Tibial nerve (tissue), 4 donors: ENCODE measurements around the gene RIN2. TPM values are rescaled to one million over a fixed set of nuclear protein-coding genes. Genes with fewer than 3 reads are reported as not detected.

Experiments
- DNase-seq, 2 donors: peaks; one replicate each; pipeline ENCODE4 v3.0.0-alpha.2; 2019; ENCODE audit warnings: low spot score in 2 of 2
- H3K27ac ChIP-seq, 4 donors: fragments of 200-600 bp; sonication (generic) in 3 of 4; one replicate each; pipeline ENCODE4 v1.5.1; 2017 to 2019; ENCODE audit warnings: mild to moderate bottlenecking in 1 of 4
- H3K27me3 ChIP-seq, 2 donors: fragments of 200-600 bp; sonication (generic) in 1 of 2; one replicate each; pipeline versions ENCODE4 v1.5.1 to v1.6.0; 2017 to 2019
- H3K36me3 ChIP-seq, 3 donors: fragments of 200-600 bp; sonication (generic); one replicate each; pipeline ENCODE4 v1.5.1; 2018 to 2019
- H3K4me1 ChIP-seq, 4 donors: fragments of 200-600 bp; sonication (generic) in 3 of 4; one replicate each; pipeline ENCODE4 v1.5.1; 2017 to 2019
- H3K4me3 ChIP-seq, 4 donors: fragments of 200-600 bp; sonication (generic) in 3 of 4; one replicate each; pipeline ENCODE4 v1.5.1; 2017 to 2019; ENCODE audit warnings: mild to moderate bottlenecking in 1 of 4, moderate library complexity in 1 of 4
- H3K9me3 ChIP-seq, 4 donors: fragments of 200-600 bp; sonication (generic) in 3 of 4; one replicate each; pipeline ENCODE4 v1.5.1; 2017 to 2019
- CTCF ChIP-seq, 5 experiments: fragments of 200-600 bp in 3 of 5; fragments of 450-650 bp in 2 of 5; sonication (generic) in 3 of 5; IDR thresholded peaks; one replicate each; pipeline ENCODE4 v1.5.1; 2016 to 2019; ENCODE audit warnings: antibody characterized with exemption in 5 of 5, mild to moderate bottlenecking in 3 of 5, moderate library complexity in 2 of 5
- EP300 ChIP-seq, 2 donors: sonication (generic); formaldehyde crosslinking; IDR thresholded peaks; one replicate each; pipeline ENCODE4 v1.6.1; 2017; ENCODE audit warnings: antibody characterized with exemption in 2 of 2, mild to moderate bottlenecking in 1 of 2
- POLR2A ChIP-seq, 2 donors: fragments of 450-650 bp; IDR thresholded peaks; one replicate each; pipeline ENCODE4 v1.6.1; 2017; ENCODE audit warnings: antibody characterized with exemption in 2 of 2, mild to moderate bottlenecking in 2 of 2, moderate library complexity in 2 of 2
- WGBS, 2 donors: methylation state at CpG; one replicate each; pipeline ENCODE4 v1.1.5; 2018; 5-methylcytosine and 5-hydroxymethylcytosine counted together
- total RNA-seq, 4 donors: library from RNA; depleted of rRNA; stranded (reverse); fragments of >200 nt; gene quantifications; one replicate each; pipeline ENCODE4 v1.1.0, GENCODE V29; 2016

RIN2 gene
- total RNA-seq, 4 donors from 2014 or later: 65.1 to 91.5 (median 69.9) TPM

- DNase-seq: no peak
- TF ChIP-seq EP300 (IDR thresholded peaks at IDR 0.05): no peak
- no peak overlapping the region for H3K4me3 ChIP-seq
- no peaks in the 10 kb centered on the region for H3K36me3 ChIP-seq
- H3K9me3 ChIP-seq: peaks cover 0 to 5% (median 0%) of the 10 kb centered on the region in 4 donors
- peaks cover 0 to 41% (median 16%) of the 10 kb centered on the region in 4 donors for H3K4me1 ChIP-seq
- 35 to 57% methylated on average over 7 of the region's 7 CpGs for WGBS, 2 donors
- peak overlapping the region in 1 of 4 donors; percentile 69 for H3K27ac ChIP-seq
- no peaks in the 10 kb centered on the region for H3K27me3 ChIP-seq
These were observed 25.9 kb downstream of the RIN2 start for GRCh38 chr20:19783966-19784401.

GRCh38 chr20:19784511-19785172 lies 26.6 kb downstream of the RIN2 start:
- no peaks in the 10 kb centered on the region for H3K27me3 ChIP-seq
- peak in 1 of 2 donors; percentile 79 for DNase-seq
- H3K27ac ChIP-seq: peak overlapping the region in 3 of 4 donors; percentile 34 to 69 (median 34)
- TF ChIP-seq EP300 (IDR thresholded peaks at IDR 0.05) (peak in 1 of 2 donors; percentile 39), CTCF (IDR thresholded peaks at IDR 0.05) (peak; percentile 74 to 84 (median 78)), POLR2A (IDR thresholded peaks at IDR 0.05) (no peak)
- H3K9me3 ChIP-seq: peaks cover 0 to 6% (median 0%) of the 10 kb centered on the region in 4 donors
- H3K36me3 ChIP-seq: no peaks in the 10 kb centered on the region
- no peak overlapping the region for H3K4me3 ChIP-seq
- peaks cover 0 to 38% (median 16%) of the 10 kb centered on the region in 4 donors for H3K4me1 ChIP-seq
- 15 to 16% methylated on average over 11 of the region's 11 CpGs for WGBS, 2 donors

- TF ChIP-seq POLR2A (IDR thresholded peaks at IDR 0.05) (no peak), EP300 (IDR thresholded peaks at IDR 0.05) (peak in 1 of 2 donors; percentile 0)
- no peaks in the 10 kb centered on the region for H3K36me3 ChIP-seq
- H3K27me3 ChIP-seq: no peaks in the 10 kb centered on the region
- no peak for DNase-seq
- peaks cover 0 to 38% (median 16%) of the 10 kb centered on the region in 4 donors for H3K4me1 ChIP-seq
- peak overlapping the region in 2 of 4 donors; percentile 34 to 69 for H3K27ac ChIP-seq
- no peak overlapping the region for H3K4me3 ChIP-seq
- H3K9me3 ChIP-seq: peaks cover 0 to 6% (median 0%) of the 10 kb centered on the region in 4 donors
- 39 to 44% methylated on average over 5 of the region's 5 CpGs for WGBS, 2 donors
These were observed 27.3 kb downstream of the RIN2 start for GRCh38 chr20:19785173-19785982.

- 87 to 91% methylated on average over 1 of the region's 1 CpG for WGBS, 2 donors
- Histone ChIP-seq H3K27me3 (no peaks in the 10 kb centered on the region), H3K4me1 (peaks cover 0 to 38% (median 16%) of the 10 kb centered on the region in 4 donors), H3K36me3 (no peaks in the 10 kb centered on the region), H3K9me3 (peaks cover 0 to 6% (median 0%) of the 10 kb centered on the region in 4 donors), H3K4me3 (no peak overlapping the region), H3K27ac (no peak overlapping the region)
- no peak for DNase-seq
- TF ChIP-seq CTCF (IDR thresholded peaks at IDR 0.05) (no peak), EP300 (IDR thresholded peaks at IDR 0.05) (no peak), POLR2A (IDR thresholded peaks at IDR 0.05) (no peak)
These were observed 27.9 kb downstream of the RIN2 start for GRCh38 chr20:19785983-19786285.

GRCh38 chr20:19786311-19786710 lies 28.3 kb downstream of the RIN2 start:
- no peaks in the 10 kb centered on the region for H3K36me3 ChIP-seq
- 32 to 40% methylated on average over 5 of the region's 5 CpGs for WGBS, 2 donors
- peak in 1 of 2 donors; percentile 26 for DNase-seq
- no peaks in the 10 kb centered on the region for H3K27me3 ChIP-seq
- peaks cover 0 to 38% (median 16%) of the 10 kb centered on the region in 4 donors for H3K4me1 ChIP-seq
- peaks cover 0 to 6% (median 0%) of the 10 kb centered on the region in 4 donors for H3K9me3 ChIP-seq
- H3K4me3 ChIP-seq: no peak overlapping the region
- TF ChIP-seq EP300 (IDR thresholded peaks at IDR 0.05): no peak
- no peak for TF ChIP-seq CTCF (IDR thresholded peaks at IDR 0.05)
- TF ChIP-seq POLR2A (IDR thresholded peaks at IDR 0.05): no peak
- no peak overlapping the region for H3K27ac ChIP-seq

- Histone ChIP-seq H3K9me3 (peaks cover 0 to 6% (median 0%) of the 10 kb centered on the region in 4 donors), H3K4me3 (no peak overlapping the region), H3K27ac (no peak overlapping the region), H3K4me1 (peaks cover 0 to 38% (median 16%) of the 10 kb centered on the region in 4 donors), H3K27me3 (no peaks in the 10 kb centered on the region), H3K36me3 (no peaks in the 10 kb centered on the region)
- no peak for TF ChIP-seq EP300 (IDR thresholded peaks at IDR 0.05)
- TF ChIP-seq POLR2A (IDR thresholded peaks at IDR 0.05): no peak
- TF ChIP-seq CTCF (IDR thresholded peaks at IDR 0.05): no peak
- DNase-seq: no peak
- 79 to 92% methylated on average over 3 of the region's 3 CpGs for whole genome bisulfite sequencing, 2 donors
These were observed 29.3 kb downstream of the RIN2 start for GRCh38 chr20:19787366-19787765.
